Measurements from ENCODE around the gene SLIT3. TPM values are rescaled to one million over a fixed set of nuclear protein-coding genes. Genes with fewer than 3 reads are reported as not detected.

Gene SLIT3
- total RNA-seq, 1 experiment from 2014 or later = 0.92 TPM

- DNase-seq = peak; percentile 37
- Mint-ChIP-seq H3K27ac (peak overlapping the region in 2 of 3 experiments; percentile 14 to 60; a peak in 2 of 7 replicates), H3K27me3 (ENCODE audit: low read depth) (peaks cover 20% of the 10 kb centered on the region), H3K4me3 (no peak overlapping the region; a peak in 1 of 5 replicates), H3K36me3 (ENCODE audit: insufficient read depth in 1 of 3, low read depth in 3 of 3) (no peaks in the 10 kb centered on the region), H3K9me3 (no peaks in the 10 kb centered on the region), H3K4me1 (peaks cover 50 to 60% of the 10 kb centered on the region in 2 experiments)
- Histone ChIP-seq H3T11ph (ENCODE audit: low read length) (no peak overlapping the region), H3K14ac (ENCODE audit: insufficient read depth, low read length) (no peak overlapping the region), H3K18ac (ENCODE audit: insufficient read length, low read depth, low read length) (no peak overlapping the region), H3K4me1 (ENCODE audit: insufficient read depth, low read length) (peaks cover 20% of the 10 kb centered on the region), H3K27ac (ENCODE audit: insufficient read length, low read depth, low read length) (no peak overlapping the region), H2BK12ac (ENCODE audit: insufficient read length, low read depth, low read length) (no peak overlapping the region), H2BK120ac (ENCODE audit: low read depth, low read length, poor library complexity, severe bottlenecking) (no peak overlapping the region), H4K8ac (replicated peaks; ENCODE audit: insufficient read length, low read depth, low read length) (no peak overlapping the region), H3K9me3 (ENCODE audit: control insufficient read depth, low read depth, low read length) (no peaks in the 10 kb centered on the region), H3K79me1 (ENCODE audit: insufficient read depth, low read depth, low read length, poor library complexity, severe bottlenecking) (no peaks in the 10 kb centered on the region), H2AK5ac (ENCODE audit: insufficient read length, low read length) (no peak overlapping the region), H3K23me2 (ENCODE audit: insufficient read length, low read depth, low read length, poor library complexity, severe bottlenecking) (no peaks in the 10 kb centered on the region), H3K79me2 (ENCODE audit: insufficient read depth, low read length) (no peaks in the 10 kb centered on the region), H3K27me3 (ENCODE audit: insufficient read depth, low read length) (no peaks in the 10 kb centered on the region; the same call in 1 of the 2 replicates), H4K5ac (ENCODE audit: insufficient read length, low read depth, low read length) (no peak overlapping the region), H4K20me1 (ENCODE audit: control insufficient read depth, insufficient read depth, insufficient read length) (no peaks in the 10 kb centered on the region), H4K91ac (ENCODE audit: insufficient read length, low read depth, low read length) (no peak overlapping the region), H3K56ac (ENCODE audit: insufficient read length, low read depth, low read length) (no peak overlapping the region), H2BK20ac (ENCODE audit: low read depth, low read length, poor library complexity, severe bottlenecking) (no peak overlapping the region), H3K4me2 (ENCODE audit: insufficient read depth, insufficient read length, low read length) (no peak overlapping the region), H2BK15ac (ENCODE audit: low read depth, low read length) (no peak overlapping the region), H3K9ac (ENCODE audit: extremely low read depth, insufficient read length, low read length) (no peak overlapping the region), H2BK5ac (ENCODE audit: insufficient read length, low read length) (no peak overlapping the region), H2AFZ (ENCODE audit: low read length) (no peak overlapping the region), H3K23ac (ENCODE audit: insufficient read length, low read depth, low read length) (no peak overlapping the region), H3K4ac (ENCODE audit: low read depth, low read length) (no peak overlapping the region)
- no CpG with 5 or more reads among the region's 12 CpGs for WGBS (ENCODE audit: extremely low coverage, insufficient read length, low lambda C conversion rate)
- TF ChIP-seq, protein P1, sequence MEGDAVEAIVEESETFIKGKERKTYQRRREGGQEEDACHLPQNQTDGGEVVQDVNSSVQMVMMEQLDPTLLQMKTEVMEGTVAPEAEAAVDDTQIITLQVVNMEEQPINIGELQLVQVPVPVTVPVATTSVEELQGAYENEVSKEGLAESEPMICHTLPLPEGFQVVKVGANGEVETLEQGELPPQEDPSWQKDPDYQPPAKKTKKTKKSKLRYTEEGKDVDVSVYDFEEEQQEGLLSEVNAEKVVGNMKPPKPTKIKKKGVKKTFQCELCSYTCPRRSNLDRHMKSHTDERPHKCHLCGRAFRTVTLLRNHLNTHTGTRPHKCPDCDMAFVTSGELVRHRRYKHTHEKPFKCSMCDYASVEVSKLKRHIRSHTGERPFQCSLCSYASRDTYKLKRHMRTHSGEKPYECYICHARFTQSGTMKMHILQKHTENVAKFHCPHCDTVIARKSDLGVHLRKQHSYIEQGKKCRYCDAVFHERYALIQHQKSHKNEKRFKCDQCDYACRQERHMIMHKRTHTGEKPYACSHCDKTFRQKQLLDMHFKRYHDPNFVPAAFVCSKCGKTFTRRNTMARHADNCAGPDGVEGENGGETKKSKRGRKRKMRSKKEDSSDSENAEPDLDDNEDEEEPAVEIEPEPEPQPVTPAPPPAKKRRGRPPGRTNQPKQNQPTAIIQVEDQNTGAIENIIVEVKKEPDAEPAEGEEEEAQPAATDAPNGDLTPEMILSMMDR (conservative IDR thresholded peaks at IDR 0.05) = no peak
Measured at GRCh38 chr5:169063316-169063953, 237.5 kb downstream of the SLIT3 start.
